DOHH2 (cell line): Measurements from ENCODE around the gene C4orf51.

Source experiments
- H3F3A ChIP-seq: fragments of 200-600 bp; sonication (generic), shearing (Covaris generic); 2 replicates; pipeline ENCODE4 v1.6.0; 2016; ENCODE audit warnings: antibody characterized with exemption, mild to moderate bottlenecking; ENCODE audit not compliant: control insufficient read depth, insufficient read depth
- H3K27ac ChIP-seq: fragments of 200-600 bp; sonication (generic); 2 replicates; pipeline ENCODE4 v1.5.1; 2014; ENCODE audit warnings: low read depth, mild to moderate bottlenecking, low read length, moderate library complexity
- H3K27me3 ChIP-seq: fragments of 200-600 bp; sonication (generic); 2 replicates; pipeline ENCODE4 v1.6.1; 2014; ENCODE audit warnings: mild to moderate bottlenecking, low read length, mixed read lengths; ENCODE audit not compliant: control insufficient read depth
- H3K36me3 ChIP-seq: fragments of 200-600 bp; sonication (generic); 2 replicates; pipeline ENCODE4 v1.6.1; 2014; ENCODE audit warnings: mild to moderate bottlenecking, low read length, moderate library complexity, mixed read lengths; ENCODE audit not compliant: control insufficient read depth
- H3K4me1 ChIP-seq: fragments of 200-600 bp; sonication (generic); 2 replicates; pipeline ENCODE4 v1.6.1; 2014; ENCODE audit warnings: mild to moderate bottlenecking, low read length, mixed read lengths; ENCODE audit not compliant: control insufficient read depth
- H3K4me2 ChIP-seq: fragments of 200-600 bp; sonication (generic); 2 replicates; pipeline ENCODE4 v1.6.0; 2014; ENCODE audit warnings: mild to moderate bottlenecking, low read length, moderate library complexity
- H3K4me3 ChIP-seq: fragments of 200-600 bp; sonication (generic); 2 replicates; pipeline ENCODE4 v1.5.1; 2014; ENCODE audit warnings: mild to moderate bottlenecking, low read length, mixed read lengths
- H3K79me2 ChIP-seq: fragments of 200-600 bp; sonication (generic); 2 replicates; pipeline ENCODE4 v1.6.1; 2014; ENCODE audit warnings: mild to moderate bottlenecking, low read length, mixed read lengths; ENCODE audit not compliant: control insufficient read depth
- H3K9me2 ChIP-seq: fragments of 200-600 bp; sonication (generic); replicated peaks from 2 replicates; pipeline ENCODE4 v1.6.1; 2014; ENCODE audit warnings: mild to moderate bottlenecking, low read length, mixed read lengths; ENCODE audit not compliant: control insufficient read depth
- H3K9me3 ChIP-seq: fragments of 200-600 bp; sonication (generic); 2 replicates; pipeline ENCODE4 v1.6.1; 2014; ENCODE audit warnings: antibody characterized with exemption, low read length, mixed read lengths; ENCODE audit not compliant: control insufficient read depth, insufficient read depth
- H4K20me1 ChIP-seq: fragments of 200-600 bp; sonication (generic); 2 replicates; pipeline ENCODE4 v1.6.0; 2014; ENCODE audit warnings: low read depth, mild to moderate bottlenecking, antibody characterized with exemption, low read length, moderate library complexity; ENCODE audit not compliant: control insufficient read depth, insufficient read depth
- EZH2phosphoT487 ChIP-seq: fragments of 200-600 bp; sonication (generic); IDR thresholded peaks from 2 replicates; pipeline ENCODE4 v1.6.1; 2017; ENCODE audit warnings: borderline replicate concordance, mild to moderate bottlenecking, antibody characterized with exemption, low read length, moderate library complexity, mixed read lengths
- TF ChIP-seq, protein P1 (sequence below): fragments of 200-600 bp; sonication (generic); IDR thresholded peaks from one replicate; pipeline ENCODE4 v1.5.1; 2014; ENCODE audit warnings: antibody characterized with exemption, mild to moderate bottlenecking, low read depth, low read length; ENCODE audit not compliant: poor library complexity, severe bottlenecking

The C4orf51 gene

DNA sequence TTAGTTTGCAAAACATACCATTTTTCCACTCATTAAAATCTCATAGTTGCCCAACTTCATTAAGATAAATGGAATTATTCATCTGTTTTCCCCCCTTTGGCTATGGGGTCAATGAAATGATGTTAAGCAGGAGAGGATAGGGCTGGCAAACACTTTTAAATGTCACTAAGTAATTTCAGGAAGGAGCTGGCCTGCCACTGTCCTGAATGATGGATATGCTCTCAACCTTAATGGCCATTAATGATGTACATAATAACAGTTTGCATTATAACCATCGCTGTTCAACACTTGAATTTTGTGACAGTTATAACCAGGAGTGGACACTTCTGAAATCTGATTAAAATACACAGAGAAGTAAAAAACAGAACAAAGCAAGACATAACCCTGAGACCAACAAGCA lies 77.2 kb downstream of the C4orf51 start:
- H3K4me2 ChIP-seq, result no peak overlapping the region
- H3K27ac ChIP-seq, result no peak overlapping the region
- H3K36me3 ChIP-seq, result peaks cover 22% of the 10 kb centered on the region
- no peaks in the 10 kb centered on the region for H3K4me1 ChIP-seq
- TF ChIP-seq, protein P1, sequence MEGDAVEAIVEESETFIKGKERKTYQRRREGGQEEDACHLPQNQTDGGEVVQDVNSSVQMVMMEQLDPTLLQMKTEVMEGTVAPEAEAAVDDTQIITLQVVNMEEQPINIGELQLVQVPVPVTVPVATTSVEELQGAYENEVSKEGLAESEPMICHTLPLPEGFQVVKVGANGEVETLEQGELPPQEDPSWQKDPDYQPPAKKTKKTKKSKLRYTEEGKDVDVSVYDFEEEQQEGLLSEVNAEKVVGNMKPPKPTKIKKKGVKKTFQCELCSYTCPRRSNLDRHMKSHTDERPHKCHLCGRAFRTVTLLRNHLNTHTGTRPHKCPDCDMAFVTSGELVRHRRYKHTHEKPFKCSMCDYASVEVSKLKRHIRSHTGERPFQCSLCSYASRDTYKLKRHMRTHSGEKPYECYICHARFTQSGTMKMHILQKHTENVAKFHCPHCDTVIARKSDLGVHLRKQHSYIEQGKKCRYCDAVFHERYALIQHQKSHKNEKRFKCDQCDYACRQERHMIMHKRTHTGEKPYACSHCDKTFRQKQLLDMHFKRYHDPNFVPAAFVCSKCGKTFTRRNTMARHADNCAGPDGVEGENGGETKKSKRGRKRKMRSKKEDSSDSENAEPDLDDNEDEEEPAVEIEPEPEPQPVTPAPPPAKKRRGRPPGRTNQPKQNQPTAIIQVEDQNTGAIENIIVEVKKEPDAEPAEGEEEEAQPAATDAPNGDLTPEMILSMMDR, result no peak
- no peaks in the 10 kb centered on the region for H3F3A ChIP-seq
- H3K27me3 ChIP-seq, result no peaks in the 10 kb centered on the region
- H3K4me3 ChIP-seq, result no peak overlapping the region
- no peaks in the 10 kb centered on the region for H3K79me2 ChIP-seq
- no peaks in the 10 kb centered on the region for H3K9me3 ChIP-seq
- no peaks in the 10 kb centered on the region for H3K9me2 ChIP-seq
- no peaks in the 10 kb centered on the region for H4K20me1 ChIP-seq

DNA sequence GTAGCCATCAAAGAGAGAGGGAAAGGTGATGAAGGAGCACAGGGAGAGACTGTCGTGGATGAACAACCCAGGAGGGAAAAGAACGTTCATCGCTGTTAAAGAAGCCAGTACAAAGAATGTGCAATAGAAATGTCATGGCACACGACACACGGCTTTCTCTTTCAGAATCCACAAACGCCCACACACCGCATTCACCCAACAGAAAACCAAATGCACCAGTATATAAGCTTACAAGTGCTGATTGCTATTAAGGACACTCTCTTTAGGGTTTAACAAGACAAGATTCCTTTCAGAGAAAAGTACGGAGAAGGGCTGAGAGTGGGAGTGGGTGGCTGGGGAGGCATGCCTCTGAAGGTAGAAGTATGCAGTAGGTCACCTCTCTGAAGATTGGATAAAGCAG lies 80.2 kb downstream of the C4orf51 start:
- H3K4me1 ChIP-seq, result no peaks in the 10 kb centered on the region
- H3K9me2 ChIP-seq, result no peaks in the 10 kb centered on the region
- TF ChIP-seq, protein P1, result no peak
- TF ChIP-seq EZH2phosphoT487, result no peak

DNA sequence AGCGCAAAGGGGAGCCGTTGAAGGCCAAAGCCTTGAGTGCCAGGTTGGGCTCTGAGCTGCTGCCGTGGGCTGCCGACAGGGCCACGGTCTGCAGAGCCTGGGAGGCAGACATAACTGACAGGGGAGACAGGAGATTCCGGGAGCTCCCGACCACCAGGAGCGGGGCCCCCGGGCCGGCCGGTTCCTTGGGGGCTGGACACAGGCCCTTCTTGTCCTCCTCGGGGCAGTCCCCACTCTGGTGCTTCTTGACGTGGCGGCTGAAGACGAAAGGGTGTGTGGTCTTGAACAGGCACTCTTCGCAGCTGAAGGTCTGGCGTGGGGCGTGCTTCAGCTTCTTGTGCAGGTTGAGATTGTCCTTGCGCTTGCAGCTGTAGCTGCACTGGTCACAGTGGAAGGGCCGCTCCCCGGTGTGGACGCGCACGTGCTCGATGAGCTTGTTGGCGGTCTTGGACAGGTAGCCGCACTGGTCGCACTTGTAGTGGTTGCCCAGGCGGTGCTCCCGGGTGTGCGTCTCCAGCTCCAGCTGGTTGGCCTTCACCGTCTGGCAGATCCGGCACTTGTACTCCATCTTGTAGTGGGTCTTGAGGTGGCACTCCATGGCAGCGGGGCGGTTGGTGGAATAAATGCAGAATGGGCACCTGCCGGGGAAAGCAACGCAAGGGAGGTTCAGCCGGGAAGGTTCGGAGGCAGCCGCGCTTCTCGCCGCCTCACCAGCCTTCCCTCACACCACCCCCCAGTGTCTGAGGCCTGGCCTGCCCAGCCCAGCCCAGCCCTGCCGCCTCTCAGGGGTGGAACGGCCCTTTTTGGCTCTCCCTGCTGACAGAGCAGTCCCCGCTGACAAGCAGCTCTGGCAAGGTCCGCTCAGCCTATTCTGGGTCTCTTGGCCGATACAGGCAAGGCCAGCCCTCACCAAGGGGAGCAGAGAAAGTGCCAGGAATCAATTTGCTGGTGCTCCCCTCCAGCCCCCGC lies 81.3 kb downstream of the C4orf51 start:
- H3K4me3 ChIP-seq, result no peak overlapping the region
- H4K20me1 ChIP-seq, result no peaks in the 10 kb centered on the region
- TF ChIP-seq, protein P1, result no peak
- no peak for TF ChIP-seq EZH2phosphoT487
- H3K27ac ChIP-seq, result no peak overlapping the region
- H3K27me3 ChIP-seq, result no peaks in the 10 kb centered on the region
- no peaks in the 10 kb centered on the region for H3F3A ChIP-seq
- no peaks in the 10 kb centered on the region for H3K4me1 ChIP-seq
- H3K36me3 ChIP-seq, result peaks cover 62% of the 10 kb centered on the region
- no peak overlapping the region for H3K4me2 ChIP-seq
- H3K79me2 ChIP-seq, result no peaks in the 10 kb centered on the region
- H3K9me2 ChIP-seq, result no peaks in the 10 kb centered on the region
- H3K9me3 ChIP-seq, result no peaks in the 10 kb centered on the region

More for the DNA sequence above, 80.2 kb downstream of the C4orf51 start:
- Histone ChIP-seq H3K36me3 (peaks cover 51% of the 10 kb centered on the region), H3K4me3 (no peak overlapping the region), H3K27me3 (no peaks in the 10 kb centered on the region), H3F3A (no peaks in the 10 kb centered on the region), H3K79me2 (no peaks in the 10 kb centered on the region), H3K9me3 (no peaks in the 10 kb centered on the region), H4K20me1 (no peaks in the 10 kb centered on the region), H3K27ac (no peak overlapping the region), H3K4me2 (no peak overlapping the region)
